ELR (cell line): ENCODE results near the gene IP6K3.

Experiments used
- DNase-seq: peaks from one replicate; pipeline ENCODE4 v3.0.0-alpha.2; 2015; ENCODE audit warnings: low read depth

Gene IP6K3

GRCh38 chr6:33777398-33778388 is 31.0 kb upstream of the IP6K3 start:
- no peak for DNase-seq

DNA sequence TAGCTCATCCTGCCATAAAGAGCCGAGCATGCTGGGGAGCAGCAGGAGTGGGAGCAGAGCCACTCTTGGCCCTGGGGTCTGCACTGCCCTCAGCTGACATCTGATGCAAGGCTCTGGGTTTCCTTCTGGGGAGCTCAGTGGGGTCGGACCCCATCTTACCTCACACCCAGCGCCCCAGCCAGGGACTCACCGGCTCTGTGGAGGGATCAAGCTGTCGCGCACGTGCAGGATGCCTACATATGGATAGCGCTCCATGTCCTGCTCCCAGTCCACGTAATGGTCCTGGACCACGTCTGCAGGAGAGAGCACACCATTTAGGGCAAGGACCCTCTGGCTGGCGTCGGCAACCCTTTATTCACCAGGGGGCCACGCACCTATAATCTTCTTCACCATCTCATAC is 30.1 kb upstream of the IP6K3 start:
- no peak for DNase-seq

GRCh38 chr6:33776186-33776585 is 29.5 kb upstream of the IP6K3 start:
- DNase-seq, result no peak

GRCh38 chr6:33774774-33775173 is 28.1 kb upstream of the IP6K3 start:
- DNase-seq, result no peak

DNA sequence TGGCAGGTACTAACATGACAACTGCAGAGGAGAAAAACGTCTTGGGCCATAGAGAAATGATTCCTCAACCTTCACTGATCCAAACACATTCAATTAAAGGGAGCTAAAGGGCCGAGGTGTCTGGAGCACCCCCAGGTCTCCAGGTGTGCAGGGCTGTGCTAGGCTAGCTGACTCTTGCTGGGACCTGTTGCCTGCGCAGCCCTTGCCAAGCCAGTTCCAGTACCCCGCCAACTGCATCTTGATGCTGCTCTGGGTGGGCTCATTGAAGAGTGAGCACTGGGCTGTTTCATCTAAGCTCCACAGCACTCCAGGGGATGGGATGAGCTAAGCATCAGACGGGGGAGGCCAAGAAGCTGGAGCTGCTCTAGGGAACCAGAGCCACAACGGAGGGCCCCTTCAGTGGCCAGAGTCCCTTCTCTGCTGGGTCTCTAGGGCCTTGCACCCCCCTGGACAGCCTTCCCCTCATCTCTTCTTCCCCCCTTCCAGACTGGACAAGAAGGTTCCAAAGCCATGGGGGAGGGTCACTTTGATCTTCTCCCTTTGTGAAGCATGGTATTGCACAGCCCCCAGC is 26.3 kb upstream of the IP6K3 start:
- DNase-seq, result no peak

GRCh38 chr6:33772082-33772830 is 25.6 kb upstream of the IP6K3 start:
- DNase-seq, result peak; percentile 67

DNA sequence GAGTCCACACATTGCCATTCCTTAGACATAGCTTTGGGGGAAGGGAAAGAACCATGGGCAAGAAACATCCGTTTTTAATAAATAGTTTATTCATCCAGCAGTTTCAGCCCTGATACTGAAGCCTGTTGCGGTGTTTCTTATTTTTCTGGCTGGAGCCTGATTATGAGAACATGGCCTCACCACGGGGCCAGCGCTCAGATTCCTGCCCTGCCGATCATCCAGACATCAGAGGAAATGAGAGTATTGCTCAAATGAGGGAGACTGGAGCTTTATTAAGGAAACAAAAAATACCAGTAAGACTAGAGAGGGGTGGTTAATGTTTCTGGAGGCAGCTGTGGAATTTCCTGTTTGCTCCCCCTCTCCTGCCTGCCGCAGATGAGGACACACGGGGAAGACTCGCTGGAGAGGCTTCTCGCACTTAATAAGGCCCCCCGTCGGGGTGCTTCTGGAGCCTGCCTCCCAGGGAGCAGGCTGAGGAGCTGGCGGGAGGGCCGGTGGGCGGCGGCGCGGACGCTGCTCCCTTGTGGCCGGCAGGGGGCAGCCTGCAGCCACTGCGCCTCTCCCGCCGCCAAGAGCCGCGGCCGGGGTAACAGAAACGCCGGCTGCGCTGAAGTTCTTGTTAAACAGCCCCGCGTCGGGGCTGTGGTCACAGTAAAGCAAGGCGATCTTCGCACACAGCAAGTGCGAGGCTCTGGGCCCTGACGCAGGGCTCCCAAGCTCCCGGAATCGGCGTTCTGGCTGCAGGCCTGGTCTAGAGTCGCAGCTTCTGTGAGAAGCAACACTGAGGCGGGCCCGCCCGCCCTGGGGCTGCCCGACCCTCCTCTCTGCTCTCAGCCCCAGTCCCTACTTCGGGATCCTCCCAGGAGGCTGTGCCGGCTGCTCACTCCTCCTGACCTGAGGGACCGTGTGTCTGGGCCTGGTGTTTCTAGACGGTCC is 24.7 kb upstream of the IP6K3 start:
- peak; percentile 91 for DNase-seq

DNA sequence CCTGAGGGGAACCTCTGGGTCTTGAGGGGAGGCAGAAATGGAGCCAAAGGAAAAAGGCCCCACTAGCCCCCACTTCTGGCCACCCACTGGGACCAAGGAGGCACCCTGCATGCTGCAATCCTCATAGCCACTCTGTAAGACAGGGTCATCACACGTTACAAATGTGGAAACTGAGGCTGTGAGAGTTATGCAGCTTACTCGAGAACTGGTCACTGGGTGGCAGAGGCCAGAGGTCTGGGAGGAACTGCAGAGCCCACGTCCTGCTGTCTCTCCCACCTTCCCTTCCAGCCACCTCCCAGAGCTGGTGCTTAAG is 24.1 kb upstream of the IP6K3 start:
- DNase-seq, result no peak

GRCh38 chr6:33770124-33770832 is 23.6 kb upstream of the IP6K3 start:
- DNase-seq, result no peak

GRCh38 chr6:33769248-33769821 is 22.6 kb upstream of the IP6K3 start:
- no peak for DNase-seq

DNA sequence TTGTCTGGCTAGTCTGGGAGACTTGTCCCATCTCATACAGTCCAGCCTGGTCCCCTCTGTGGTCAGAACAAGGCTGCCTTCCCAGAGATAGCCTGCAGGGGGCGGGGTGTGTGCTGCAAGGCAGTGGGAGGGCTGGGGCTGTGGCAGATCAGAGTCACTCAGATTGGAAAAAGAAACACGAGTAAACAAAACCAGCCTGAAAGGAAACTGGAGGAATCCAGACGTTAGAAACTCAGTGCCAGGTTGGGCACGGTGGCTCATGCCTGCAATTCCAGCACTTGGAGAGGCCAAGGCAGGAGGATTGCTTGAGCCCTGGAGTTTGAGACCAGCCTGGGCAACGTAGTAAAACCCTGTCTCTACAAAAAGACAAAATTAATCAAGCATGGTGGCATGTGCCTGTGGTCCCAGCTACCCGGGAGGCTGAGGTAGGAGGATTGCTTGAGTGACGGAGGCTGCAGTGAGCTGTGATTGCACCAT is 22.0 kb upstream of the IP6K3 start:
- peak; percentile 86 for DNase-seq

DNA sequence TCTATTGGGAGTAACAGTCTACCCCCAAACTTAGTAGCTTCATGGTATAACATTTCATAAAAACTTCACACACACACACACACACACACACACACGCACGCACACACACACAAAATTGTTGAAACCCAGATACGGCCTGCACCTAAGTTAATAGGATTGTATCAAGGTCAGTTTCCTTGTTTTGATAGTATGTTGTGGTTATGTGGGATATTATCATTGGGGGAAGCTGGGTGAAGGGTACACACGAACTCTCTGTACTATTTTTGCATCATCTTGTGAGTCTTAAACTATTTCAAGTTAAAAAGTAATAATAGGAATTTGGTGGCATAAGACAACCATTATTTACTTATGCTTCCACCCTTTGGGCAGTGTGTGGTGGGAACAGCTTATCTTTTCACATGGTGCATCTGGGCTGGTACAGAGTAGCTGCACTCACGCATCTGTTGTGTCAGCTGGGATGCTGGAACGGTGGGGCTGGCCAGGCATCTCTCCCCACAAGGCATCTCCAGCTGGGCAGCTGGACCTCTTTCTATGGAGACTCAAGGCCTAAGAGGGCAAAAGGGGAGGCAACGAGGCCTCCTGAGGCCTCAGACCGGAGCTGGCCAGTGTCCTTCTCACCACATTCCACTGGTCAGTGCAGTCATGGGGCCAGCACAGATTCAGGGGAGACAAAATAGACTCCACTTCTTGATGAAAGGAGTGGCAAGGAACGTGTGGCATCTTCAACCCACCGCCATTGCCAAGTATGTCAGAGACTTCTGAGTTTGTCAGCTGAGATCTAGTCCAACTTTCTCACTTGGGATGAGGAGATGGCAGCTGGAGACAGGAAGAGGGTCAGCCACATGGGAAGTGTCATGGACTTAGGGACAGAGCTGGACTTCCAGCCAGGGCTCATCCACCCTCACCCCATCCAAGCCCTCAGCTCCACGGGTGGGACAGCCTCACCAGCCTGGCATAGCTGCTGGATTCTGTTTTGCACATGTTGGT is 20.5 kb upstream of the IP6K3 start:
- DNase-seq, result no peak

DNA sequence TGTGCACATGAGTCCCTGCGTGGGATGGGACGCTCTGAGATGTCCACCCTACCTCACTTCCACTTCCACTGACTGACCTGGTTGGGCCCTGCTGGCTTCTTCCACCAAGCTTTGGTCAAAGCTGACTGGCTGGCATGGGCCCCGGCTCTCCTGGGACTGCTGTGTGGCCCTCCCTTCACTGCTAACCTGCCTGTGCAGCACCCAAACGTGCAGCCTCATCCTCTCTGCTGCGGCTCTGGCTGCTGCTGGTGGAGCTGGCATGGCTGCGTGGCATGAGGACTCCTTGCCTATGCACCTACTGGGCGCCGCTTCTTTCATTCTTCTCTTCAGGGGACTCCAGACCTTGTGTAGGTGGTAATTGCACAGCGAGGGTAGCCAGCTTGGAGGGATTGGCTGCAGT is 18.7 kb upstream of the IP6K3 start:
- no peak for DNase-seq

DNA sequence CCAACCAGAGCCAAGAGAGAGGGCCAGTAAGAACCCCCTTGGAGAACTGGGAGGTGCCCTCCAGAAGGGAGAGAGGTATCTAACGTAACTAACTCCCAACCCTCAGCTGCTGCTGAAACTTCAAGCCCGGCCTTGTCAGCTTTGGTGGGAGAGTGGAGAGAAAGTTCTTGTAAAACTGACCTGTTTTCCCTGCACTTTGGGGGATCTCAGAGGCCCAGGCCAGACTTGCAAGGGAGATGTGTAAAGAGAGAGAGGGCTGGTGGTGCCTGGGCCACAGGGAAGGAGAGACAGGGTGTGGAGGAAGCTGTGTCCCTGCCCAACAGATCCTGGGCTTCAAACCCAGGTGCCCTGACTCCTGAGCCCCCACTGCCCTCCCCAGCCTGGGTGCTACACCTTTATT is 17.3 kb upstream of the IP6K3 start:
- DNase-seq, result no peak

DNA sequence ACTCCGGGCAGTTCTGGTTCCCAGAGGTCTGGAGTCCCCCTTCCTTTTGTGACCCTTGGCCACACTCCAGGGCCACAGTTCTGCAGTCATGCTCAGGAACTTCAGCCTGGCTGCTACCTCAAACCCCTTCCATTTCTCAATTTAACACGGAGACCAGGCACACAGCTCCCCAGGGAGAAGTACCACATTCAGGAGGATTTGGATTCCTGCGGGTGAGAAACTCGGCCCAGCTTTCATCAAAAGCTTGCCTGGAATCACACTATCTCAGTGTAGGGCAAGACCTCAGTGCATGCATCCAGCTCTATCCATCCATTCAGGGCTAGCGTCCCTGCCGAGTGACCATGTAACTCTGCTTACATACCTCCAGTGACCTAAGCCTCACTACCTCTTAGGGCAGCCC is 16.8 kb upstream of the IP6K3 start:
- DNase-seq, result no peak

GRCh38 chr6:33762713-33763112 is 16.0 kb upstream of the IP6K3 start:
- DNase-seq, result no peak

GRCh38 chr6:33761922-33762629 is 15.4 kb upstream of the IP6K3 start:
- DNase-seq, result peak; percentile 59

GRCh38 chr6:33761581-33761921 is 14.8 kb upstream of the IP6K3 start:
- no peak for DNase-seq
